Sigmoid colon (tissue), 3 donors: ENCODE measurements around the gene RAB27B.

Source experiments
- POLR2A ChIP-seq, 2 donors: fragments of 450-650 bp; IDR thresholded peaks; one replicate each; pipeline ENCODE4 v1.6.1; 2016; ENCODE audit warnings: antibody characterized with exemption in 2 of 2, mild to moderate bottlenecking in 2 of 2, moderate library complexity in 2 of 2
- TF ChIP-seq, protein P1 (sequence below), 4 experiments: fragments of 450-650 bp in 3 of 4; fragments of 200-600 bp in 1 of 4; IDR thresholded peaks; one replicate each; pipeline ENCODE4 v1.5.1; 2016 to 2019; ENCODE audit warnings: antibody characterized with exemption in 4 of 4, mild to moderate bottlenecking in 3 of 4, moderate library complexity in 2 of 4

DNA sequence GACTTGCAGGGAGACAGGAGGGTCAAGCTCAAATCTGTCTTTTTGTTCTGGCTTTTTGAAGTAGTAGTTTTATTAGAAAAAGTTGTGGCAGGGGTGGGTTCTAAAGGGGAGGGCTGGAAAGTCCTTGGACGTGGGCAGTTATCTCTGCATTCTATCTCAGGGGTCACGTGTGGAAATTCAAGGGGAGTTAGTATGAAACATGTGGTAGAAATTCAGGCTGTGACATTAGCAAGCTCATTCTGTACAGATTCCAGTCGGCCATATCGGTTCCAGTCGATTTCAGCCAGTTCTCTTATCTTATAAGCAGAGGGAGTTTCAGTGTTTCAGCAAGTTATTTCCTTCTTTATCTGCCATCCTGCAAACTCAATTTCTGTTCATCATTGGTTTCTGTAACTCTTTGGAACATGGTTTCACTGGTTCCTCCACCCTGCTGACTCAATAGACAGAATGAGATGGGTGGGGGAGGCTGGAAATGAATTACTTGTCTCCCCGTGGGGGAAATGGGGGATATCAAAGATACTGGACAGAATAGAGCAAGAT, 53.0 kb downstream of the RAB27B start:
- TF ChIP-seq, protein P1, sequence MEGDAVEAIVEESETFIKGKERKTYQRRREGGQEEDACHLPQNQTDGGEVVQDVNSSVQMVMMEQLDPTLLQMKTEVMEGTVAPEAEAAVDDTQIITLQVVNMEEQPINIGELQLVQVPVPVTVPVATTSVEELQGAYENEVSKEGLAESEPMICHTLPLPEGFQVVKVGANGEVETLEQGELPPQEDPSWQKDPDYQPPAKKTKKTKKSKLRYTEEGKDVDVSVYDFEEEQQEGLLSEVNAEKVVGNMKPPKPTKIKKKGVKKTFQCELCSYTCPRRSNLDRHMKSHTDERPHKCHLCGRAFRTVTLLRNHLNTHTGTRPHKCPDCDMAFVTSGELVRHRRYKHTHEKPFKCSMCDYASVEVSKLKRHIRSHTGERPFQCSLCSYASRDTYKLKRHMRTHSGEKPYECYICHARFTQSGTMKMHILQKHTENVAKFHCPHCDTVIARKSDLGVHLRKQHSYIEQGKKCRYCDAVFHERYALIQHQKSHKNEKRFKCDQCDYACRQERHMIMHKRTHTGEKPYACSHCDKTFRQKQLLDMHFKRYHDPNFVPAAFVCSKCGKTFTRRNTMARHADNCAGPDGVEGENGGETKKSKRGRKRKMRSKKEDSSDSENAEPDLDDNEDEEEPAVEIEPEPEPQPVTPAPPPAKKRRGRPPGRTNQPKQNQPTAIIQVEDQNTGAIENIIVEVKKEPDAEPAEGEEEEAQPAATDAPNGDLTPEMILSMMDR (IDR thresholded peaks at IDR 0.05) = no peak
- TF ChIP-seq POLR2A (IDR thresholded peaks at IDR 0.05) = no peak
